SK-N-DZ (cell line): ENCODE measurements around the gene CUX1.
"Not testable (repeated sequence)": the region's sequence is repeated elsewhere in the genome, so short reads cannot be mapped to it uniquely, and the experiment has no call there.

Experiments used
- DNase-seq: peaks from one replicate; pipeline ENCODE4 v3.0.0-alpha.2; 2015; ENCODE audit warnings: low spot score

CUX1 gene

DNA sequence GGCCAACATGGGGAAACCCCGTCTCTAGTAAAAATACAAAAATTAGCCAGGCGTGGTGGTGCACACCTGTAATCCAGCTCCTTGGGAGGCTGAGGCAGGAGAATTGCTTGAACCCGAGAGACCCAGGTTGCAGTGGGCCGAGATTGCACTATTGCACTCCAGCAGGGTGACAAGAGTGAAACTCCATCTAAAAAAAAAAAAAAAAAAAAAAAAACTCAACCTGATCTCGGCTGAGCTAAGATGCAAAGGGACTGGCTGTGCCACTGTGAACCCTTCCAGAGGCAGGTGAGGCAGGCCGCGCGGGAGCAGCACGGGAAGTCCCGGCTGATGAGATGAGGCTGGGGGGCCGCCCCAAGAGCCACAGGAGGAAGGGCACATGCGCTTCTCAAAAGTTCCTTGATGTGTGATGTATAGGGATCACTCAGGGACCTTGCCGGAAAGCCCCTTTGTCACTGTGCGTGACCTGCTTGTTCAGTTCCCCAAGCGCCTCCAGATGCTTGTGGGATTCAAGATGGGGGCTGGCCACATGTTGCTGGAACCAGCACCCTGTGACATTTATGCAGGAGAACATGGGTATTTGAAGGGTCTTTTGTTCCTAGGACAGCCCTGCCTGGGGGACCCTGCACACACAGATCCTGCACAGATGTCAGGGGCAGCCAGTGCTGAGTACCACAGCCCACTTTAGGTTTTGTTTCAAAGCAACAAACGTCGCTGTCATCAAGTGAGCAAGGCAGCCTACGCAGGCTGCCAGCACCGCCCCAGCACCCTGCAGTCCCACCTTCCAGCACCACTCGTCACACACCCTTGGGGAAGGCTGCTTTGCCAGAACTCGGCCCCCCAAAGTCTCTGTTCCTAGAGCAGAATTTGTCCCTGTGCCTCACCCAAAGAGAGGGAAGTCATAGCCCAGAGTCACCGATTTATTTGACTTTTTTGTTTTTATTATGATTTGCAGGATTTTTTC is 394.4 kb downstream of the CUX1 start:
- no peak for DNase-seq

DNA sequence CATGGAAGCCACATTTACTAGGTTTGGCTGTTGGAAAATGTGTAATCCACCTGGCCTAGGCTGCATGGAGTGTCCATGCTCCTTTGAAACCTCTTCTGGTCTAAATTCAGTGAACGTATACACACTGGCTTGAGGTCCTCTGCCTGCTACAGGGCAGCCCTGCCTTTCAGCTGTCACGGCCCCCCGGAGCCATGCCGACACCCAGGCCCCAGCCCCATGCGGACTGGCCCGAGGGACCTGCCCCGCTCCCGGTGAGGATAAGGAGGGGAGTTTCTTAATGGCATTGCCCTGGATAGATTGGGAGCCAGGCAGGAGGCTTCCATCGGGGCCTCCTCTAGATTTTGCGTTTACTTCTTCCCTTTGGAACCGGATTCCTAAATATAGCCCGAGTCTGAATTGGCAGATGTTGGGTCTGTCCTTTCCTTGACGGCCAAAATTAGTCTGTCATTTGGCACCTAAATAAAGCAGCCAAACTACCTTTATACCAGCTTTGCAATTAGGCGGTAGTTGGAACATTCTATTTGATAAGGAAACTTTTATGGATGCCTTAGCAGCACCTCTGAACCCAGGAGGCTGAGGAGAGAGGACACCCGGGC is 397.1 kb downstream of the CUX1 start:
- DNase-seq, result no peak

DNA sequence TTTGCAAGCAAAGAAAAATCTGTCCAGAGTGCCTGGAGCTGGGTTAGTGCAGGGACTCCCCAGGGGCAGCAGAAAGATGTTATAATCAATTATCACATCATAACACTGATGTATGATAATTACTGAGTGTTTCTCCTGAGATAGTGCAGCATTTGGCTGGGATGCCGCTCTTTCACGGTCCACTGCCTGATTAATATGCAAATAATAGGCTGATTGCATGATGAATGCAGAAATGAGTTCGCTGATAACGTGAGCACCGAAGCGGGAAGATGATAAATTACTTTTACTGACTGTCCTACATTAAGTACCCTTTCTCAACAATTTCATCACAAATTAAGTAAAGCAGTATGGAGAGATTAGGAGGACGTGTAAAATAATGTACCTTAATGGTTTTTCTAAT is 397.8 kb downstream of the CUX1 start:
- no peak for DNase-seq

DNA sequence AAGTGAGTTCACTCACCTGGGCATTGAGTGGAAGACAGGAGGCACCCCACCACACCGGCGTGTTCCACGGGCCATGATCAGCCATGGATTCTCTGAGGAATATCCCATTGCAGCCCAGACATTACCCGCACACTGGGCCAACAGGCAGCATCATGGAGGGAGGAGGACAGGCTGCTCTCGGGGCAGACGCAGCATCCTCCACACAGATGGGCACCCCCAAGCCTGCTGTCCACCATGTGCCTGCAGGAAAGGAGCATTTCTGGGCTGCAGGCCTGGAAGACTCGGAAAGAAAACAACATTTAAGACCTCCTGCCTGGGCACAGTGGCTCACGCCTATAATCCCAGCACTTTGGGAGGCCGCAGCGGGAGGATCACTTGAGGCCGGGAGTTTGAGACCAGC is 398.3 kb downstream of the CUX1 start:
- no peak for DNase-seq

DNA sequence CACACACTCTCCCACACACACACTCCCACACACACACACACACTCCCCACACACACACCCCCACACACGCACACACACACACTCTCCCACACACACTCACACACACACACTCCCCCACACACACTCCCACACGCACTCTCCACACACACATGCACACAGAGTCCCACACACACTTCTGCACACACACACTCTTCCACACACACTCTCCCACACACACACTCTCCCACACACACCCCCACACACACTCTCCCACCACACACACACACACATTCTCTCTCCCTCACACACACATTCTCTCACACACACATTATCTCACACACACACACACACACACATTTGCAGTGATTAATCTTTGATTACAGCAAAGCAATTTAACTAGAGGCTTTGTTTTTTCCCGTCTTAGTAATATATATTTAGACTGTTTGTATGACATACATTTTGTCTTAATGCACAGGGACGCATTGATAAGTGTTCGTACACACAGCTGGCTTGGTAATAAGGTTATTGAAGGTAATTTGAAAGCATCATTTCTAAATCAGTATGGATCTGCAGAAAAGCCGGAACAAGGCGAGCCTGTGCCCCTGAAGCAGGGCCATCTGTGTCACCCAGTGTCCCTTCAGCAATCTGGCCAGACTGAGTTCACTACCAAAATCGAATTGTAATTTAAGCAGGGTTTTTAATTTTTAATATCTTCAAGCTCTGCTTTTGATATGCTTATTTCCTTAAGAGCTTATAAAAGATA is 399.3 kb downstream of the CUX1 start:
- DNase-seq, result peak; percentile 18

DNA sequence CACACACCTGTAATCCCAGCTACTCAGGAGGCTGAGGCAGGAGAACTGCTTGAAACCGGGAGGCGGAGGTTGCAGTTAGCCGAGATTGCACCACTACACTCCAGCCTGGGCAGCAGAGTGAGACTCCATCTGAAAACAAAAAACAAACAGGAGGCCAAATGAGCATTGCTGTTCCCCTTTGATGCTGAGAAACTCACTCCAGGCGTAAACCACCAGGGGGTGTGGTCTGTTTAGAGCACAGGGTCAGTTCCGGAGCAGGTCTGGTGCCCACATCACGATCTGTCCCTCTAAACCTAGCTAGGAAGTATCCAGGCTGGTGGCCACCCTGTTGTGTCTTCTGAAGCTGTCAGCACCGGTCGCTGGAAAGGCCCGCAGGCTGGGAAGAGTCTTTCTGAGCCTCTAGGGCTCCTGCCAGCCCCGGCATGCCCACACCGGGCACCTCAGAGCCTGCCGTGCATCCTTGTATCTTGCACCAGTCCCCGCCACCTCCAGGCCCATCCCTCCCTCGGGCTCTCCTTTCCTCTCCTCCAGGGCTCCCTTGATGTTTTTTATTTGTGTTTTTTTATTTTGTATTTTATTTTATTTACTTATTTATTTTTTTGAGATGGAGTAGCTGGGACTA is 402.9 kb downstream of the CUX1 start:
- no peak for DNase-seq

DNA sequence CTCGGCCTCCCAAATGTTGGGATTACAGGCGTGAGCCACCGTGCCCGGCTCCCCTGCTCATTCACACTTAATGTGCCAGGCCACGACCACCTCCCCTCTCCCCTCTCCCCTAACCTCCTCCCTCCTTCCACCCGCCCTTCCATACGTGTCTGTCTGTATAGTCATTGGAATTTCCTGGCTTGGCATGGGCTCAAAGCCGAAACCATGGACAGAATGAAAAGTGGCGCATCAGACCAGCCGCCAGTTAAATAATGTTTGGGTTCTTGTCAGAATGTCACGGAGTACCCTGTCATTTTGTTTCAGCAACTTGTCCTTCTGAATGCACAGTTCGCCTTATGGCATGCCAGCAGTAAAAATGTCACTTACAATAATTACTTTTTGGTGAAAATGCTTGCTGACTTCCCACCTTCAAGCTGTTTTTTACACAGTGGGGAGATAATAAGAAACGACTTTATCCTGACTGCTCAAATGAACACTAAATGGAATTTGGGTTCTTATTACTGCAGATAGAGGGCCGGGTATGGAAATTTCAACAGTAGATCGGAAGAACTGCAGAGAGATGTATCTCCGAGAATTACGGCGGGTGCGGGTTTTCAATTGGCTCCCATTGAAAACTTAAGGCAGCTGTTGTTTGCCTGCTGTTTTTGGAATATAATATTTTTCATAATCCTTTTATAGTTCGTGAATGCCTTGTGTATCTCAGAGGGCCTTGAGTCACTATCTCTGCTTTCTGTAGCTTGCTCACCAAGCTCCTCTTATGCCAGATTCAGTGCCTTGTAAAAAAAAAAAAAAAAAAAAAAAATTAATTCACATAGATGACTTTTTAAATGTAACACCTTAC is 403.8 kb downstream of the CUX1 start:
- DNase-seq, result no peak

DNA sequence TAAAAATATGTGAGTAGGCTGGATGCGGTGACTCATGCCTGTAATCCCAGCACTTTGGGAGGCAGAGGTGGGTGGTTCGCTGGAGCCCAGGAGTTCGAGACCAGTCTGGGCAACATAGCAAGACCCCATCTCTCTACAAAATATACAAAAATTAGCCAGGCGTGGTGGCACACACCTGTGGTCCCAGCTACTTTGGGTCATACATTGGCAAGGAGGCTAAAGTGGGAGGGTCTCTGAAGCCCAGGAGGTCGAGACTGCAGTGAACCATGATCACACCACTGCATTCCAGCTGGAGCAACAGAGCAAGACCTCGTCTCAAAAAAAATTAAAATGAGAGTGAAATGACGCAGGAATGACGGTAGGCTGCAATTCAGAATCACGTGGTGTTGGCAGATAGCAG is 404.5 kb downstream of the CUX1 start:
- no peak for DNase-seq

DNA sequence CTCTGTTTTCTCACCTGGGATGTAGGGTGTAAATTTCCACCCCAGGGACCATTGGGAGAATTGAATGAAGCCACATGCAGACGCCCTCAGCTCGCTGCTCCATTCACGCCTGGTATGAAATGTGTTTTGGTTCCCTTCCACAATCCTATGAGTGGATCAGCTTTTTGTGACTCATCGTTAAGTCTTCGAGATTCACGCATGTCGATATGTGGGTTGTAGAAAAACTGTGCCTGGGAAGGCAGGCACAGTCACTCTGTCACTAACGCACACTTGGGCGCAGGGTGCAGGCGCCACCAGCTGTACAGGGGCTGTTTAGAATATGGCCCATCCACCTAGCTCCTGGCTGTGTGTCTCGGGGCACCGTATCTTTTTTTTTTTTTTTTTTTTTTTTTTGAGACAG is 405.0 kb downstream of the CUX1 start:
- DNase-seq, result no peak

DNA sequence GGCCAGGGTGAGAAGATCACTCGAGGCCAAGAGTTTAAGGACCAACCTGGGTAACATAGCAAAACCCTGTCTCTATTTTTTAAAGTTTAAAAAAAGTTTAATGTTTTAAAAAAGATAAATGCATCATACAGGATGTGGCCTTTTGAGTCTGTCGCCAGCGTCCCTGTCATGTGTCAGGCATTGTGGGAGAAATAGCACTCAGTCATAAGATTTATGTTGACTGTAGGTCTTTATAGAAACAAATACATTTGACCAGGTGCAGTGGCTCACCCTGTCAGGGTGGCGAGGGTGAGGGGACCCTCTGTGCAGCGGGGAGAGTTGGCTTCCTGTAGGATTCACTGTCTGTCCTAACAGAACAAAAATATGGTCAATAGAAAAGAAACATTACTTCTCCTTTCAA is 405.8 kb downstream of the CUX1 start:
- DNase-seq, result no peak

DNA sequence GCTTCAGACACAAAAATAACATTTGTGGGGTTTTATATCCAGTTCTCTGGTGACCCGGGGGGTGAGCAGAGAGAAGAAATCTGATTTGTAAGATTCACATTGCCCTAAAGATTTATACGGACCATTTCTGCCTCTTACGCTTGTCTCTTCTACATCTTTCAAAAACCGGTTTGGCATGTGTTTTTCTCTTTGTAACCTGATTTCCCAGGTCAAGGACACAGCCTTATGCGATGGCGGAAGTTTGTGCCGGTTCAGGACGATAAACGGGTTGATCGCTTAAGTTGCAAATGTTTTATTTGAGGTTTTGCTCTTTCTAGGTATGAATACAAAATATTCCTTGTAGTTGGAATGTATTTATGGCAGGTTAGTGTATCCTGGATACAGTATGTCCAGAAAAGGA is 407.6 kb downstream of the CUX1 start:
- DNase-seq, result no peak

DNA sequence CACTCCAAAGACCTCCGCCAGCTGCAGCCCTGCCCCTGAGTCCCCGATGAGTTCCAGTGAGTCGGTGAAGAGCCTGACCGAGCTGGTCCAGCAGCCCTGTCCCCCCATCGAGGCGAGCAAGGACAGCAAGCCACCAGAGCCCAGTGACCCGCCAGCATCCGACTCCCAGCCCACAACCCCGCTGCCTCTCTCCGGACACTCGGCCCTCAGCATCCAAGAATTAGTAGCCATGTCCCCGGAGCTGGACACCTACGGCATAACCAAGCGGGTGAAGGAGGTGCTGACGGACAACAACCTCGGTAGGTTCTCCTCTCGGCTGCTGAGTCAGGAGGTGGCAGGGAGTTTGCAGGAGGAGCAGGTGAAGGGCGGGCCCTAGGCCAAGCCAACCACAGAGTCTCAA is 409.9 kb downstream of the CUX1 start:
- DNase-seq, result no peak

DNA sequence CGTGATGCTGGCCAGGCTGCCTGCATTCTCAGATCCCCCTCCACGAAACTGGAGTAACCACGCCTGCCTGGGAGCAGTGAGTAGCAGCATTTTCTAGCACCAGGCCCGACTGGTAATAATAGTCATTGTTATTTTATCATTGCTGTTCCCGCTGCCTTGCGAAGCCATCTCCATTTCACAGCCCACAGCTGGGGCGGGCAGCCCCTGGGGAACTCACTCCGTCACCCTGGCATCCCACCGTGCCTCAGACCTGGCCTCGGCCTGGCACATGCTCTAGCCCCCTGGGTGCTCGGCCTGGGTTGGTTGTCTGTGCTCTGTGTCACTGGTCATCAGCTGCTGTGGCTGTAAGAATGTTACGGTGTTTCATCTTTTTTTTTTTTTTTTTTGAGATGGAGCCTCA is 411.5 kb downstream of the CUX1 start:
- no peak for DNase-seq

DNA sequence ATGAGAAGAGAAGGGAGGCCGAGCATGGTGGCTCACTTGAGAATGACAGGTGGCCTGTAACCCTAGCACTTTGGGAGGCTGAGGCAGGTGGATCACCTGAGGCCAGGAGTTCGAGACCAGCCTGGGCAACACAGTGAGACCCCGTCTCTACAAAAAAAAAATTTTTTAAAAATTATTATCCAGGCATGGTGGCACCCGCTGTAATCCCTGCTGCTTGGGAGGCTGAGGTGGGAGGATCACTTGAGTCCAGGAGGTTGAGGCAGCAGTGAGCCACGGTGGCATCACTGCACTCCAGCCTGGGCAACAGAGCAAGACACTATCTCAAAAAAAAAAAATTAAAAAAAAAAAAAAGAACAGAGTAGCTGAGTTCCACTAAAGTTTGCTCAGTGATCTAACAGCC is 412.7 kb downstream of the CUX1 start:
- DNase-seq, result not testable (repeated sequence)

DNA sequence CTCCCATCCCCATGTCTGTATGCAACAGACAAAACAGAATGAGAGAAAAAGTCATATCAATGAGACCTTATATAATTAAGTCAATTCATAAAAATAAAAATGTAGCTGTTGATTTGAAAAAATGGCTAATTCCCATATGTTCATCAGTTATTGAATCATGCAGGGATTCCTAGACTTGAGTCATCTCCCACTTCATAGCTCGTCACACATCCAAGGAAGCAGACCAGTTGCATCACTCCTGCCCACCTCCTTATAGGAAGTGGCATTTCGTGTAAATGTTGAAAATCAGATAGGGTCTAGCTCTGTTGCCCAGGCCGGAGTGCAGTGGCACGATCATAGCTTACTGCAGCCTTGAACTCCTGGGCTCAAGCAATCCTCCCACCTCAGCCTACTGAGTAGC is 413.2 kb downstream of the CUX1 start:
- no peak for DNase-seq

DNA sequence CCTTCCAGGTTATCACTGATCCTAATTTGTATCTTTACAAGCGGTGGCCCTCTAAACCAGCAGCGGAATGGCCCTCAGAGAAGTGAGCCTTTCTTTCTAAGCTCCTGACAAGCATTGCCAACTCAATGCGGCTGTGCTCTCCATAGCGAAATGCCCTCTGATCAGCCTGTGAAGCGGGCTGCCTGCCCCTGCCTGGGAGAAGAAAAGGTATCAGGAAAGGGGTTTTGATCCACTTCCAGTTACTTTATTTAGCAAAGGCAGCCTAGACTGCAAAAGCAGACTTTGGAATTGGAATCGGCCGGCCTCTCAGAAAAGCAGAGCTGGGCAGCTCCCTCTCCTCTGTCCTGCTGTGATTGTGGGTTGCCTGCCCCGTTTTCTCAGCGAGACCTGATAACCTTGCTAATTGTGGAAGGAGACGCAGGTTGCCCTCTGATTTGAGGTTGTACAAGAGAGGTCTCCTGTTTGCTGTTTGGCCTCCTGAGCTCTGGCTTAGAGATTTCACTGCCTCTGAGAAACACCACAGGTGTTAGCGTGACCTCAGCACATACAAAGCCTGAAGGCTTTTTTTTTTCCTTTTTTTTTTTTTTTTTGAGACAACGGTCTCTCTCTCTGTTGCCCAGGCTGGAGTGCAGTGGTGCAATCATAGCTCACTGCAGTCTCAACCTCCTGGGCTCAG is 415.3 kb downstream of the CUX1 start:
- DNase-seq, result no peak

DNA sequence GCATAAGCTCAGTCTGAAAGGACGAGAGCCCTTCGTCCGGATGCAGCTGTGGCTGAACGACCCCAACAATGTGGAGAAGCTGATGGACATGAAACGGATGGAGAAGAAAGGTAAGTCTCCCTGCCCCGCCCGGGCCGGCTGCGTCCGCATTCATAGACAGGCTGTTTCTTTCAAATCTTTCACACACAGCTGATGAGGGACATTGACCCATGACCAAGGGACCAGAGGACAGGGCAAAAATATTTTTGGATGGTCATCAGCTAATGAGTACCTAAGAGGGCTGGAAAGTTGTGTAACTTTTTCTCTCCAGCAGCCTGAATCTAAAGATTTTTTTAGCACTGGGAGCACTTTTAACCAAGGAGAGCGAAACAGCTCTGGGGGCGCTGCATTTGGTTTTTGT is 416.7 kb downstream of the CUX1 start:
- DNase-seq, result no peak

DNA sequence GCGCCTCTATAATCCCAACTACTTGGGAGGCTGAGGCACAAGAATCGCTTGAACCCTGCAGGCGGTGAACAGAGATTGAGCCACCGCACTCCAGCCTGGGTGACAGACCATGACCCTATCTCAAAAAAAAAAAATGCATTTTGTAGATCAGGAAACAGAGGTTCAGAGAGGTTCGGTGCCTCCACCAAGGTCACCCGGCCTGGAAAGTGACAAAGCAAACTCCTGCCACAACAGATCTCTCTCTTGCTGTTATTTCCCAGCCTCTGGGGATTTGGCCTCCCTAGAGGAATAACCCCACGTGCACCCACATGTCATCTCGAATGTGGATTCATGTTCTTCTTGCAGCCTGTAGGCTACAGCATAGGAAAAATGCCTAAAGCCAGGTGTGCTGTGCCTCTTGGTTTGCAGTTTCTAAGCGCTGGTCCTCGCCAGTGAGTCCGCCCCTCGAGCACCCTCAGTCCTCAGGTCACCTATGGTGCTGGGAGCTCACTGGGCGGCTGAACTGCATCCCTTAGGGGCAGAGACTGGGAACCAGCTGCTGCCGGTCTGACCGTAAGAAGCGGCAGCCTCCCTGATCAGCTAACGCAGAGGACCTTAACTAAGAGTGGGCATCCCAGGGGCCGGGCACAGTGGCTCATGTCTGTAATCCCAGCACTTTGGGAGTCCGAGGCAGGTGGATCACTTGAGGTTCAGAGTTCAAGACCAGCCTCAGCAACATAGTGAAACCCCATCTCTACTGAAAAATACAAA is 417.6 kb downstream of the CUX1 start:
- DNase-seq, result no peak

DNA sequence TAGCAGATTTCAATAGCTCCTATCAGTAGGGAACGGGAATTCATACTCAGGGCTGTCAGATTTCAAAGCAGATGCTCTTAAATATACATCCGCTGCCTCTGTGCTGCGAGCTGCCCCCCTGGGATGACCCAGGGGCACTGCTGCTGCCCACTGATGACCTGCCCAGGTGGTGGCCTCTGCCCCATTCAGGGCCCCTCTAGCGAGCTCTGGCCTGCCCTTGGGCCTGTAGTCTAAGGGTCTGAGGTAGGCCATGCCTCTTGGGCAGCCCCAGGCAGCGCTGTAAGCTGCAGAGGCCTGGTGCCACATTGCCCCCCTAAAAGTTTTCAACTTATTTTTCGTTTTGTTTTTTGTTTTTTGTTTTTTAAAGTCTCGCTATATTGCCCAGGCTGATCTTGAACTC is 418.7 kb downstream of the CUX1 start:
- DNase-seq, result no peak
